Panc1 (cell line): ENCODE data around the gene CAAP1. TPM values are rescaled to one million over a fixed set of nuclear protein-coding genes. Genes with fewer than 3 reads are reported as not detected.

Source experiments
- ATAC-seq: fragments of 200-7000 bp; cut with Tn5 transposase; 2 replicates; pipeline ENCODE4 v1.9.1; 2020; ENCODE audit warnings: mild to moderate bottlenecking, moderate library complexity
- BruUV-seq: library from RNA; stranded (reverse); fragments of 400-500 nt; replicated peaks from 2 replicates; lab custom pipeline; 2021; lab: Mats Ljungman, UMichigan
- CTCF ChIA-PET: fragments of 300-600 bp; sonication (Branson Sonifier 250); formaldehyde crosslinking; loops from one replicate; lab custom pipeline; 2022; ENCODE audit warnings: antibody characterized with exemption; lab: Charles Lee
- POLR2A ChIA-PET: fragments of 300-600 bp; sonication (Branson Sonifier 250); formaldehyde crosslinking; loops from one replicate; lab custom pipeline; 2022; ENCODE audit warnings: antibody characterized with exemption; lab: Charles Lee
- DNase-seq: peaks from one replicate; pipeline ENCODE4 v3.0.0-alpha.2; 2010; ENCODE audit warnings: low read depth, low spot score
- H3K27ac ChIP-seq: 2 replicates; pipeline ENCODE4 v1.5.1; 2011; ENCODE audit warnings: mild to moderate bottlenecking, low read length, inconsistent platforms
- H3K27me3 ChIP-seq: fragments of 200-500 bp; sonication (Bioruptor generic); 2 replicates; pipeline ENCODE4 v1.6.0; 2014; ENCODE audit warnings: low read length, inconsistent platforms; ENCODE audit not compliant: control insufficient read depth, insufficient read depth
- H3K36me3 ChIP-seq: fragments of 200-500 bp; sonication (Bioruptor generic); 2 replicates; pipeline ENCODE4 v1.5.1; 2014; ENCODE audit warnings: inconsistent platforms, mild to moderate bottlenecking, low read length, moderate library complexity; ENCODE audit not compliant: control insufficient read depth, insufficient read depth
- H3K4me1 ChIP-seq: 2 replicates; pipeline ENCODE4 v1.5.1; 2011; ENCODE audit warnings: inconsistent platforms, mild to moderate bottlenecking, low read length, moderate library complexity; ENCODE audit not compliant: control insufficient read depth, insufficient read depth
- H3K4me3 ChIP-seq, 2 experiments: 2 replicates each; pipeline ENCODE4 v1.5.1; 2011 to 2012; ENCODE audit warnings: low read depth in 2 of 2, low read length in 2 of 2, mild to moderate bottlenecking in 2 of 2, inconsistent platforms in 1 of 2, moderate library complexity in 1 of 2
- H3K9me3 ChIP-seq: fragments of 200-500 bp; sonication (Bioruptor generic); 2 replicates; pipeline ENCODE4 v1.5.1; 2014; ENCODE audit warnings: low read depth, mild to moderate bottlenecking, inconsistent platforms, low read length, moderate library complexity; ENCODE audit not compliant: control insufficient read depth, insufficient read depth
- POLR2AphosphoS5 ChIP-seq: IDR thresholded peaks from 2 replicates; pipeline ENCODE4 v1.6.1; 2012; ENCODE audit warnings: mild to moderate bottlenecking, low read depth, low read length, moderate library complexity
- REST ChIP-seq, 2 experiments: IDR thresholded peaks; 2 replicates each; pipeline ENCODE4 v1.6.1; 2011 to 2012; ENCODE audit warnings: low read depth in 2 of 2, control low read depth in 1 of 2, low read length in 1 of 2, mild to moderate bottlenecking in 1 of 2, moderate library complexity in 1 of 2; ENCODE audit not compliant: insufficient read depth in 1 of 2
- SIN3A ChIP-seq: IDR thresholded peaks from 2 replicates; pipeline ENCODE4 v1.6.1; 2012; ENCODE audit warnings: low read depth, mild to moderate bottlenecking, low read length, moderate library complexity, borderline replicate concordance; ENCODE audit not compliant: insufficient read depth
- TCF7L2 ChIP-seq: IDR thresholded peaks from 2 replicates; pipeline ENCODE4 v1.6.1; 2011; ENCODE audit warnings: mild to moderate bottlenecking, low read depth, low read length, inconsistent platforms
- in situ Hi-C: cut with HindIII; loops from 2 replicates; pipeline ENCODE4 v1.10.0; 2016; ENCODE audit warnings: low sequenced_read_pairs, low pct_unique_long_range_greater_than_20kb
- intact Hi-C: fragments of 100-400 bp; cut with micrococcal nuclease; formaldehyde crosslinking; loops from one replicate; pipeline ENCODE4 v1.10.0; 2022; ENCODE audit not compliant: unreplicated experiment
- total RNA-seq: library from RNA; stranded (reverse); gene quantifications from one replicate; pipeline ENCODE4 v1.2.1, GENCODE V29; 2021; ENCODE audit not compliant: unreplicated experiment
- TF ChIP-seq, protein P1 (sequence below): fragments of 450-650 bp; IDR thresholded peaks from 2 replicates; pipeline ENCODE4 v1.5.1; 2017; ENCODE audit warnings: mild to moderate bottlenecking

CAAP1 gene
- total RNA-seq, 1 experiment from 2014 or later, result 7.2 TPM

GRCh38 chr9:26925609-26926008, 33.0 kb upstream of the CAAP1 start:
- ATAC-seq, result no peak
- H3K27me3 ChIP-seq, result no peaks in the 10 kb centered on the region
- H3K4me3 ChIP-seq, result no peak overlapping the region
- DNase-seq, result no peak
- no peaks in the 10 kb centered on the region; the same call in 1 of the 2 replicates for H3K36me3 ChIP-seq
- in situ Hi-C loops, result no loop called here
- TF ChIP-seq SIN3A, result no peak
- TF ChIP-seq TCF7L2, result no peak
- TF ChIP-seq POLR2AphosphoS5, result no peak
- TF ChIP-seq REST (IDR thresholded peaks at IDR 0.05; ENCODE audit: insufficient read depth in 1 of 2, low read depth in 2 of 2, low read length in 1 of 2), result no peak
- TF ChIP-seq, protein P1, sequence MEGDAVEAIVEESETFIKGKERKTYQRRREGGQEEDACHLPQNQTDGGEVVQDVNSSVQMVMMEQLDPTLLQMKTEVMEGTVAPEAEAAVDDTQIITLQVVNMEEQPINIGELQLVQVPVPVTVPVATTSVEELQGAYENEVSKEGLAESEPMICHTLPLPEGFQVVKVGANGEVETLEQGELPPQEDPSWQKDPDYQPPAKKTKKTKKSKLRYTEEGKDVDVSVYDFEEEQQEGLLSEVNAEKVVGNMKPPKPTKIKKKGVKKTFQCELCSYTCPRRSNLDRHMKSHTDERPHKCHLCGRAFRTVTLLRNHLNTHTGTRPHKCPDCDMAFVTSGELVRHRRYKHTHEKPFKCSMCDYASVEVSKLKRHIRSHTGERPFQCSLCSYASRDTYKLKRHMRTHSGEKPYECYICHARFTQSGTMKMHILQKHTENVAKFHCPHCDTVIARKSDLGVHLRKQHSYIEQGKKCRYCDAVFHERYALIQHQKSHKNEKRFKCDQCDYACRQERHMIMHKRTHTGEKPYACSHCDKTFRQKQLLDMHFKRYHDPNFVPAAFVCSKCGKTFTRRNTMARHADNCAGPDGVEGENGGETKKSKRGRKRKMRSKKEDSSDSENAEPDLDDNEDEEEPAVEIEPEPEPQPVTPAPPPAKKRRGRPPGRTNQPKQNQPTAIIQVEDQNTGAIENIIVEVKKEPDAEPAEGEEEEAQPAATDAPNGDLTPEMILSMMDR, result no peak
- intact Hi-C loops, result no loop called here
- BruUV-seq, result no TSS peak
- no peak overlapping the region for H3K27ac ChIP-seq
- ChIA-PET POLR2A (no interaction called here), CTCF (no interaction called here)
- H3K4me1 ChIP-seq, result no peaks in the 10 kb centered on the region
- H3K9me3 ChIP-seq, result no peaks in the 10 kb centered on the region

GRCh38 chr9:26919698-26920097, 27.1 kb upstream of the CAAP1 start:
- H3K36me3 ChIP-seq, result no peaks in the 10 kb centered on the region; the same call in 1 of the 2 replicates
- no peaks in the 10 kb centered on the region for H3K27me3 ChIP-seq
- no TSS peak for BruUV-seq
- no peaks in the 10 kb centered on the region for H3K4me1 ChIP-seq
- intact Hi-C loops (no loop called here), in situ Hi-C loops (no loop called here)
- no peak for TF ChIP-seq TCF7L2
- TF ChIP-seq SIN3A, result no peak
- TF ChIP-seq, protein P1, result no peak
- no peak for TF ChIP-seq REST (IDR thresholded peaks at IDR 0.05; ENCODE audit: insufficient read depth in 1 of 2, low read depth in 2 of 2, low read length in 1 of 2)
- no peak for TF ChIP-seq POLR2AphosphoS5
- no peak overlapping the region for H3K4me3 ChIP-seq
- ChIA-PET CTCF (no interaction called here), POLR2A (interaction anchor here (1.3 kb wide), 1 partner anchor 16 kb away, joined by 3 read pairs; no protein-coding TSS in a partner anchor)
- H3K9me3 ChIP-seq, result no peaks in the 10 kb centered on the region
- no peak for ATAC-seq
- no peak for DNase-seq
- no peak overlapping the region for H3K27ac ChIP-seq
